Measurements from ENCODE around the gene GALK2. TPM values are rescaled to one million over a fixed set of nuclear protein-coding genes. Genes with fewer than 3 reads are reported as not detected.

GALK2 gene
- total and polyA plus RNA-seq, 8 donors: 23.1 to 43.1 (median 25.1) TPM

GRCh38 chr15:49327927-49328326 lies 157.9 kb downstream of the GALK2 start:
- H3K27ac ChIP-seq: no peak overlapping the region
- H3K27me3 ChIP-seq: no peaks in the 10 kb centered on the region
- no peak for TF ChIP-seq CTCF (IDR thresholded peaks at IDR 0.05)
- DNase-seq (no peak), ATAC-seq (peak; percentile 60)
- no peaks in the 10 kb centered on the region for H3K9me3 ChIP-seq
- H3K4me3 ChIP-seq: no peak overlapping the region
- H3K36me3 ChIP-seq: peaks cover 0 to 7% of the 10 kb centered on the region in 2 donors
- H3K4me1 ChIP-seq: no peaks in the 10 kb centered on the region
- intact Hi-C loops (cut with DNase I): no loop called here

GRCh38 chr15:49328941-49329340 lies 158.9 kb downstream of the GALK2 start:
- Histone ChIP-seq H3K27ac (no peak overlapping the region), H3K4me1 (no peaks in the 10 kb centered on the region), H3K9me3 (no peaks in the 10 kb centered on the region), H3K36me3 (peaks cover 0 to 7% of the 10 kb centered on the region in 2 donors), H3K27me3 (no peaks in the 10 kb centered on the region), H3K4me3 (no peak overlapping the region)
- intact Hi-C loops (cut with DNase I): no loop called here
- ATAC-seq (no peak), DNase-seq (no peak)
- no peak for TF ChIP-seq CTCF (IDR thresholded peaks at IDR 0.05)

- Histone ChIP-seq H3K9me3 (no peaks in the 10 kb centered on the region), H3K27ac (no peak overlapping the region), H3K4me3 (no peak overlapping the region), H3K27me3 (no peaks in the 10 kb centered on the region), H3K36me3 (peaks cover 0 to 7% of the 10 kb centered on the region in 2 donors), H3K4me1 (no peaks in the 10 kb centered on the region)
- intact Hi-C loops (cut with DNase I): no loop called here
- TF ChIP-seq CTCF (IDR thresholded peaks at IDR 0.05): no peak
- no peak for DNase-seq
- no peak for ATAC-seq
Measured at GRCh38 chr15:49330166-49330565, 160.1 kb downstream of the GALK2 start.

GRCh38 chr15:49331442-49331841 lies 161.4 kb downstream of the GALK2 start:
- H3K9me3 ChIP-seq: no peaks in the 10 kb centered on the region
- intact Hi-C loops (cut with DNase I): no loop called here
- no peaks in the 10 kb centered on the region for H3K4me1 ChIP-seq
- ATAC-seq (no peak), DNase-seq (no peak)
- H3K27ac ChIP-seq: no peak overlapping the region
- TF ChIP-seq CTCF (IDR thresholded peaks at IDR 0.05): no peak
- H3K36me3 ChIP-seq: peaks cover 0 to 7% of the 10 kb centered on the region in 2 donors
- H3K4me3 ChIP-seq: no peak overlapping the region
- no peaks in the 10 kb centered on the region for H3K27me3 ChIP-seq

- DNase-seq (no peak), ATAC-seq (no peak)
- Histone ChIP-seq H3K27ac (no peak overlapping the region), H3K36me3 (peaks cover 0 to 7% of the 10 kb centered on the region in 2 donors), H3K27me3 (no peaks in the 10 kb centered on the region), H3K4me1 (no peaks in the 10 kb centered on the region), H3K9me3 (no peaks in the 10 kb centered on the region), H3K4me3 (no peak overlapping the region)
- TF ChIP-seq CTCF (IDR thresholded peaks at IDR 0.05): no peak
- intact Hi-C loops (cut with DNase I): no loop called here
Measured at GRCh38 chr15:49331951-49332350, 161.9 kb downstream of the GALK2 start.

Measured in left lung (tissue), 10 donors.